ENCODE results near the gene FCN1. TPM values are rescaled to one million over a fixed set of nuclear protein-coding genes. Genes with fewer than 3 reads are reported as not detected.

FCN1 gene
- total and polyA plus RNA-seq, 10 of the 15 experiments (the other 5 are each of a cell fraction or from before 2014, with no cell fraction given) = 0.08 TPM; not detected in 9

DNA sequence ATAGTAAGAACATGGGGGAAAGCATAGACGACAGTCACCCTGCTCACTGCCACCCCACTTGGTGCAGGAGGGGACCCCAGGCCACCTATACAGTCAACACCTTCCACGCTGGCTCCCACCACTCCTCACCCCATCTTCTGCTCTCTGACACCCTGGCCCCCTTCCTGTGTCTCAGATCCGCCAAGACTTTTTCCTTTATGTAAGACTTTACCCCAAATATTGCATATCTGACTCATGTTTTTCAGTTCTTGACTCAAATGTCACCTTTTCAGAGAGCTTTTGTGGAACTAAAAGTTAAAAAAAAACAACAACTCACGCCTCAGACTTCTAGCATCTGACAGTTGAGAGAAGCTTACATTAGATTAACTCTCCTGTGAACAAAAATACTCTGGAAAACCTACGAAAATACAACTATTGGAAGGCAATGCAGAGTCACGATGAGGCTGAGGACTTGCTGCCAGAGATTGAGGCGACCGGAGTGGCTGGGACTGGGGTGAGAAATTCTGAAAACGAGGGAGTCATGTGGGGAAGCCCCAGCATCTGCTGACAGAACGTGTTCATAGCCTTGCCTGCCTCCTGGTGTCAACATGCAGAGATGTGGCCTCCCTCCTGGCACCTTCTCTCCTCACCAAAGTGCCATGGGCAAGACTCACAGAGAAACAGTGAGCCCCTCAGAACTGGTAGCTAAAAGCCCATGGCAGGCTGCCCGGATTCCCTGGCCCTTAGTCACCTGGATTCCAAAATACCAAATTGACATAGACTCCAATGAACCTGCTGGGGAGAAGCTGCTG is 59.5 kb downstream of the FCN1 start (continued):
- TF ChIP-seq NR2C2 (IDR thresholded peaks at IDR 0.05; ENCODE audit: borderline replicate concordance, control insufficient read depth, insufficient read length, low read depth) (no peak), ZBED1 (IDR thresholded peaks at IDR 0.05; ENCODE audit: borderline replicate concordance) (peak; percentile 75), SREBF2 (IDR thresholded peaks at IDR 0.05; ENCODE audit: low read length) (no peak), DPF2 (IDR thresholded peaks at IDR 0.05) (peak; percentile 85), RELA (IDR thresholded peaks at IDR 0.05; ENCODE audit: borderline replicate concordance, partially characterized antibody) (no peak), CHD1 (IDR thresholded peaks at IDR 0.05; ENCODE audit: low read depth, low read length) (no peak)
- TF ChIP-seq, protein P1, sequence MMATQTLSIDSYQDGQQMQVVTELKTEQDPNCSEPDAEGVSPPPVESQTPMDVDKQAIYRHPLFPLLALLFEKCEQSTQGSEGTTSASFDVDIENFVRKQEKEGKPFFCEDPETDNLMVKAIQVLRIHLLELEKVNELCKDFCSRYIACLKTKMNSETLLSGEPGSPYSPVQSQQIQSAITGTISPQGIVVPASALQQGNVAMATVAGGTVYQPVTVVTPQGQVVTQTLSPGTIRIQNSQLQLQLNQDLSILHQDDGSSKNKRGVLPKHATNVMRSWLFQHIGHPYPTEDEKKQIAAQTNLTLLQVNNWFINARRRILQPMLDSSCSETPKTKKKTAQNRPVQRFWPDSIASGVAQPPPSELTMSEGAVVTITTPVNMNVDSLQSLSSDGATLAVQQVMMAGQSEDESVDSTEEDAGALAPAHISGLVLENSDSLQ (IDR thresholded peaks at IDR 0.05) = peak; percentile 50
- TF ChIP-seq, protein P2, sequence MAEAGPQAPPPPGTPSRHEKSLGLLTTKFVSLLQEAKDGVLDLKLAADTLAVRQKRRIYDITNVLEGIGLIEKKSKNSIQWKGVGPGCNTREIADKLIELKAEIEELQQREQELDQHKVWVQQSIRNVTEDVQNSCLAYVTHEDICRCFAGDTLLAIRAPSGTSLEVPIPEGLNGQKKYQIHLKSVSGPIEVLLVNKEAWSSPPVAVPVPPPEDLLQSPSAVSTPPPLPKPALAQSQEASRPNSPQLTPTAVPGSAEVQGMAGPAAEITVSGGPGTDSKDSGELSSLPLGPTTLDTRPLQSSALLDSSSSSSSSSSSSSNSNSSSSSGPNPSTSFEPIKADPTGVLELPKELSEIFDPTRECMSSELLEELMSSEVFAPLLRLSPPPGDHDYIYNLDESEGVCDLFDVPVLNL (IDR thresholded peaks at IDR 0.05; ENCODE audit: low read depth, low read length) = no peak
- TF ChIP-seq, protein P3, sequence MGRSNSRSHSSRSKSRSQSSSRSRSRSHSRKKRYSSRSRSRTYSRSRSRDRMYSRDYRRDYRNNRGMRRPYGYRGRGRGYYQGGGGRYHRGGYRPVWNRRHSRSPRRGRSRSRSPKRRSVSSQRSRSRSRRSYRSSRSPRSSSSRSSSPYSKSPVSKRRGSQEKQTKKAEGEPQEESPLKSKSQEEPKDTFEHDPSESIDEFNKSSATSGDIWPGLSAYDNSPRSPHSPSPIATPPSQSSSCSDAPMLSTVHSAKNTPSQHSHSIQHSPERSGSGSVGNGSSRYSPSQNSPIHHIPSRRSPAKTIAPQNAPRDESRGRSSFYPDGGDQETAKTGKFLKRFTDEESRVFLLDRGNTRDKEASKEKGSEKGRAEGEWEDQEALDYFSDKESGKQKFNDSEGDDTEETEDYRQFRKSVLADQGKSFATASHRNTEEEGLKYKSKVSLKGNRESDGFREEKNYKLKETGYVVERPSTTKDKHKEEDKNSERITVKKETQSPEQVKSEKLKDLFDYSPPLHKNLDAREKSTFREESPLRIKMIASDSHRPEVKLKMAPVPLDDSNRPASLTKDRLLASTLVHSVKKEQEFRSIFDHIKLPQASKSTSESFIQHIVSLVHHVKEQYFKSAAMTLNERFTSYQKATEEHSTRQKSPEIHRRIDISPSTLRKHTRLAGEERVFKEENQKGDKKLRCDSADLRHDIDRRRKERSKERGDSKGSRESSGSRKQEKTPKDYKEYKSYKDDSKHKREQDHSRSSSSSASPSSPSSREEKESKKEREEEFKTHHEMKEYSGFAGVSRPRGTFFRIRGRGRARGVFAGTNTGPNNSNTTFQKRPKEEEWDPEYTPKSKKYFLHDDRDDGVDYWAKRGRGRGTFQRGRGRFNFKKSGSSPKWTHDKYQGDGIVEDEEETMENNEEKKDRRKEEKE (IDR thresholded peaks at IDR 0.05) = no peak
- TF ChIP-seq, protein P4, sequence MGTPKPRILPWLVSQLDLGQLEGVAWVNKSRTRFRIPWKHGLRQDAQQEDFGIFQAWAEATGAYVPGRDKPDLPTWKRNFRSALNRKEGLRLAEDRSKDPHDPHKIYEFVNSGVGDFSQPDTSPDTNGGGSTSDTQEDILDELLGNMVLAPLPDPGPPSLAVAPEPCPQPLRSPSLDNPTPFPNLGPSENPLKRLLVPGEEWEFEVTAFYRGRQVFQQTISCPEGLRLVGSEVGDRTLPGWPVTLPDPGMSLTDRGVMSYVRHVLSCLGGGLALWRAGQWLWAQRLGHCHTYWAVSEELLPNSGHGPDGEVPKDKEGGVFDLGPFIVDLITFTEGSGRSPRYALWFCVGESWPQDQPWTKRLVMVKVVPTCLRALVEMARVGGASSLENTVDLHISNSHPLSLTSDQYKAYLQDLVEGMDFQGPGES (IDR thresholded peaks at IDR 0.05) = no peak
- TF ChIP-seq, protein P5, sequence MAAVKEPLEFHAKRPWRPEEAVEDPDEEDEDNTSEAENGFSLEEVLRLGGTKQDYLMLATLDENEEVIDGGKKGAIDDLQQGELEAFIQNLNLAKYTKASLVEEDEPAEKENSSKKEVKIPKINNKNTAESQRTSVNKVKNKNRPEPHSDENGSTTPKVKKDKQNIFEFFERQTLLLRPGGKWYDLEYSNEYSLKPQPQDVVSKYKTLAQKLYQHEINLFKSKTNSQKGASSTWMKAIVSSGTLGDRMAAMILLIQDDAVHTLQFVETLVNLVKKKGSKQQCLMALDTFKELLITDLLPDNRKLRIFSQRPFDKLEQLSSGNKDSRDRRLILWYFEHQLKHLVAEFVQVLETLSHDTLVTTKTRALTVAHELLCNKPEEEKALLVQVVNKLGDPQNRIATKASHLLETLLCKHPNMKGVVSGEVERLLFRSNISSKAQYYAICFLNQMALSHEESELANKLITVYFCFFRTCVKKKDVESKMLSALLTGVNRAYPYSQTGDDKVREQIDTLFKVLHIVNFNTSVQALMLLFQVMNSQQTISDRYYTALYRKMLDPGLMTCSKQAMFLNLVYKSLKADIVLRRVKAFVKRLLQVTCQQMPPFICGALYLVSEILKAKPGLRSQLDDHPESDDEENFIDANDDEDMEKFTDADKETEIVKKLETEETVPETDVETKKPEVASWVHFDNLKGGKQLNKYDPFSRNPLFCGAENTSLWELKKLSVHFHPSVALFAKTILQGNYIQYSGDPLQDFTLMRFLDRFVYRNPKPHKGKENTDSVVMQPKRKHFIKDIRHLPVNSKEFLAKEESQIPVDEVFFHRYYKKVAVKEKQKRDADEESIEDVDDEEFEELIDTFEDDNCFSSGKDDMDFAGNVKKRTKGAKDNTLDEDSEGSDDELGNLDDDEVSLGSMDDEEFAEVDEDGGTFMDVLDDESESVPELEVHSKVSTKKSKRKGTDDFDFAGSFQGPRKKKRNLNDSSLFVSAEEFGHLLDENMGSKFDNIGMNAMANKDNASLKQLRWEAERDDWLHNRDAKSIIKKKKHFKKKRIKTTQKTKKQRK (IDR thresholded peaks at IDR 0.05; ENCODE audit: low read depth, low read length) = no peak
- TF ChIP-seq, protein P6, sequence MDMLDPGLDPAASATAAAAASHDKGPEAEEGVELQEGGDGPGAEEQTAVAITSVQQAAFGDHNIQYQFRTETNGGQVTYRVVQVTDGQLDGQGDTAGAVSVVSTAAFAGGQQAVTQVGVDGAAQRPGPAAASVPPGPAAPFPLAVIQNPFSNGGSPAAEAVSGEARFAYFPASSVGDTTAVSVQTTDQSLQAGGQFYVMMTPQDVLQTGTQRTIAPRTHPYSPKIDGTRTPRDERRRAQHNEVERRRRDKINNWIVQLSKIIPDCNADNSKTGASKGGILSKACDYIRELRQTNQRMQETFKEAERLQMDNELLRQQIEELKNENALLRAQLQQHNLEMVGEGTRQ (IDR thresholded peaks at IDR 0.05; ENCODE audit: borderline replicate concordance, low read depth, low read length) = no peak
- TF ChIP-seq, protein P7, sequence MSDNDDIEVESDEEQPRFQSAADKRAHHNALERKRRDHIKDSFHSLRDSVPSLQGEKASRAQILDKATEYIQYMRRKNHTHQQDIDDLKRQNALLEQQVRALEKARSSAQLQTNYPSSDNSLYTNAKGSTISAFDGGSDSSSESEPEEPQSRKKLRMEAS (IDR thresholded peaks at IDR 0.05; ENCODE audit: low read depth, low read length) = no peak
- TF ChIP-seq, protein P8, sequence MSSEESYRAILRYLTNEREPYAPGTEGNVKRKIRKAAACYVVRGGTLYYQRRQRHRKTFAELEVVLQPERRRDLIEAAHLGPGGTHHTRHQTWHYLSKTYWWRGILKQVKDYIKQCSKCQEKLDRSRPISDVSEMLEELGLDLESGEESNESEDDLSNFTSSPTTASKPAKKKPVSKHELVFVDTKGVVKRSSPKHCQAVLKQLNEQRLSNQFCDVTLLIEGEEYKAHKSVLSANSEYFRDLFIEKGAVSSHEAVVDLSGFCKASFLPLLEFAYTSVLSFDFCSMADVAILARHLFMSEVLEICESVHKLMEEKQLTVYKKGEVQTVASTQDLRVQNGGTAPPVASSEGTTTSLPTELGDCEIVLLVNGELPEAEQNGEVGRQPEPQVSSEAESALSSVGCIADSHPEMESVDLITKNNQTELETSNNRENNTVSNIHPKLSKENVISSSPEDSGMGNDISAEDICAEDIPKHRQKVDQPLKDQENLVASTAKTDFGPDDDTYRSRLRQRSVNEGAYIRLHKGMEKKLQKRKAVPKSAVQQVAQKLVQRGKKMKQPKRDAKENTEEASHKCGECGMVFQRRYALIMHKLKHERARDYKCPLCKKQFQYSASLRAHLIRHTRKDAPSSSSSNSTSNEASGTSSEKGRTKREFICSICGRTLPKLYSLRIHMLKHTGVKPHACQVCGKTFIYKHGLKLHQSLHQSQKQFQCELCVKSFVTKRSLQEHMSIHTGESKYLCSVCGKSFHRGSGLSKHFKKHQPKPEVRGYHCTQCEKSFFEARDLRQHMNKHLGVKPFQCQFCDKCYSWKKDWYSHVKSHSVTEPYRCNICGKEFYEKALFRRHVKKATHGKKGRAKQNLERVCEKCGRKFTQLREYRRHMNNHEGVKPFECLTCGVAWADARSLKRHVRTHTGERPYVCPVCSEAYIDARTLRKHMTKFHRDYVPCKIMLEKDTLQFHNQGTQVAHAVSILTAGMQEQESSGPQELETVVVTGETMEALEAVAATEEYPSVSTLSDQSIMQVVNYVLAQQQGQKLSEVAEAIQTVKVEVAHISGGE (CRISPR knock-in tag; IDR thresholded peaks at IDR 0.05) = no peak

Data from GM12878 (cell line).